GM10248 (cell line): Measurements from ENCODE around the gene PLCB1.

Source experiments
- CTCF ChIA-PET: fragments of 300-600 bp; sonication (Branson Sonifier 250); formaldehyde crosslinking; extraction: SDS; loops from one replicate; lab custom pipeline; 2021; ENCODE audit warnings: antibody characterized with exemption; lab: Yijun Ruan, JAX
- POLR2A ChIA-PET: fragments of 350-650 bp; sonication (Branson Sonifier 250); formaldehyde crosslinking; extraction: SDS; loops from one replicate; lab custom pipeline; 2020; ENCODE audit warnings: antibody characterized with exemption; lab: Yijun Ruan, JAX
- DNase-seq: peaks from one replicate; pipeline ENCODE4 v3.0.0; 2012; ENCODE audit errors: extremely low spot score
- CTCF ChIP-seq: IDR thresholded peaks from 2 replicates; pipeline ENCODE4 v1.5.1; 2012; ENCODE audit warnings: mild to moderate bottlenecking, low read depth; ENCODE audit errors: extremely low read depth, missing control alignments, control extremely low read depth

PLCB1 gene

GRCh38 chr20:8744228-8744844, 612.3 kb downstream of the PLCB1 start:
- ChIA-PET POLR2A (no interaction called here), CTCF (interaction anchor here (0.8 to 3.2 kb wide), 4 partner anchors 12 to 616 kb away, joined by 3 to 12 read pairs (median 6); no protein-coding TSS in a partner anchor)
- no peak for DNase-seq
- TF ChIP-seq CTCF: no peak

- no peak for DNase-seq
- CTCF ChIA-PET: interaction anchor here (1.0 to 3.0 kb wide), 5 partner anchors 8 to 27 kb away, joined by 3 to 30 read pairs (median 6); no protein-coding TSS in a partner anchor
- POLR2A ChIA-PET: no interaction called here
- no peak for TF ChIP-seq CTCF
Observed at GRCh38 chr20:8749101-8749500, 617.0 kb downstream of the PLCB1 start.

GRCh38 chr20:8749986-8750385, 617.9 kb downstream of the PLCB1 start:
- CTCF ChIA-PET: interaction anchor here (0.7 to 3.0 kb wide), 7 partner anchors 7 to 31 kb away, joined by 3 to 30 read pairs (median 4); no protein-coding TSS in a partner anchor
- TF ChIP-seq CTCF: no peak
- DNase-seq: no peak
- POLR2A ChIA-PET: no interaction called here

GRCh38 chr20:8755340-8756118, 623.5 kb downstream of the PLCB1 start:
- ChIA-PET POLR2A (no interaction called here), CTCF (no interaction called here)
- DNase-seq: no peak
- no peak for TF ChIP-seq CTCF

GRCh38 chr20:8756410-8756809, 624.3 kb downstream of the PLCB1 start:
- ChIA-PET POLR2A (no interaction called here), CTCF (interaction anchor here (1.2 to 2.3 kb wide), 4 partner anchors 7 to 34 kb away, joined by 3 to 8 read pairs (median 5); no protein-coding TSS in a partner anchor)
- no peak for TF ChIP-seq CTCF
- DNase-seq: no peak

- TF ChIP-seq CTCF: no peak
- CTCF ChIA-PET: interaction anchor here (1.1 to 2.3 kb wide), 7 partner anchors 8 to 155 kb away, joined by 3 to 8 read pairs (median 4); no protein-coding TSS in a partner anchor
- POLR2A ChIA-PET: no interaction called here
- DNase-seq: no peak
Observed at GRCh38 chr20:8757146-8757545, 625.1 kb downstream of the PLCB1 start.
